SK-N-SH treated with all-trans-retinoic acid at 6 μM for 48 hours (cell line): ENCODE measurements around the gene B3GALT5.
A peak's percentile ranks its signal among the peaks of the same experiment; 100 is the strongest.

ENCODE experiments used
- ATAC-seq: fragments of 200-7000 bp; cut with Tn5 transposase; 3 replicates; pipeline ENCODE4 v1.9.1; 2020; ENCODE audit warnings: mild to moderate bottlenecking, moderate library complexity
- ARNTL ChIP-seq: fragments of 450-650 bp; formaldehyde crosslinking; IDR thresholded peaks from 2 replicates; pipeline ENCODE4 v1.5.0; 2020; ENCODE audit warnings: low read depth, mild to moderate bottlenecking, moderate library complexity, borderline replicate concordance
- BACH2 ChIP-seq: fragments of 250-450 bp; sonication (Bioruptor Pico); IDR thresholded peaks from 2 replicates; pipeline ENCODE4 v1.9.0; 2021; ENCODE audit warnings: mild to moderate bottlenecking, borderline replicate concordance
- CSDC2 ChIP-seq: fragments of 250-450 bp; sonication (Bioruptor Pico); IDR thresholded peaks from 2 replicates; pipeline ENCODE4 v1.5.0; 2020; ENCODE audit warnings: mild to moderate bottlenecking, moderate library complexity
- ESRRG ChIP-seq: fragments of 250-450 bp; sonication (Bioruptor Pico); IDR thresholded peaks from 2 replicates; pipeline ENCODE4 v1.6.1; 2021; ENCODE audit warnings: mild to moderate bottlenecking
- GLIS3 ChIP-seq: fragments of 250-450 bp; sonication (Bioruptor Pico); IDR thresholded peaks from 2 replicates; pipeline ENCODE4 v1.5.0; 2020; ENCODE audit warnings: mild to moderate bottlenecking, moderate library complexity
- ISL1 ChIP-seq: fragments of 250-450 bp; sonication (Bioruptor Pico); IDR thresholded peaks from 2 replicates; pipeline ENCODE4 v2.1.2; 2022; ENCODE audit warnings: mild to moderate bottlenecking, moderate library complexity
- OSR1 ChIP-seq: fragments of 250-450 bp; sonication (Bioruptor Pico); IDR thresholded peaks from 2 replicates; pipeline ENCODE4 v1.8.0; 2022; ENCODE audit warnings: moderate library complexity, mild to moderate bottlenecking, inconsistent platforms
- PATZ1 ChIP-seq: fragments of 250-450 bp; sonication (Bioruptor Pico); IDR thresholded peaks from 2 replicates; pipeline ENCODE4 v1.8.0; 2020; ENCODE audit warnings: mild to moderate bottlenecking, moderate library complexity, borderline replicate concordance
- PPARA ChIP-seq: fragments of 250-450 bp; sonication (Bioruptor Pico); IDR thresholded peaks from 2 replicates; pipeline ENCODE4 v1.5.0; 2020; ENCODE audit warnings: mild to moderate bottlenecking, borderline replicate concordance
- RARB ChIP-seq: fragments of 250-450 bp; sonication (Bioruptor Pico); IDR thresholded peaks from 2 replicates; pipeline ENCODE4 v1.8.0; 2021; ENCODE audit warnings: mild to moderate bottlenecking, moderate library complexity
- SNAI2 ChIP-seq: fragments of 250-450 bp; sonication (Bioruptor Pico); IDR thresholded peaks from 2 replicates; pipeline ENCODE4 v1.5.0; 2020; ENCODE audit warnings: mild to moderate bottlenecking, moderate library complexity
- TCF4 ChIP-seq: fragments of 250-450 bp; sonication (Bioruptor Pico); IDR thresholded peaks from 2 replicates; pipeline ENCODE4 v1.8.0; 2021; ENCODE audit warnings: mild to moderate bottlenecking, moderate library complexity, borderline replicate concordance
- TOX ChIP-seq: fragments of 250-450 bp; sonication (Bioruptor Pico); IDR thresholded peaks from 2 replicates; pipeline ENCODE4 v1.8.0; 2021; ENCODE audit warnings: mild to moderate bottlenecking, moderate library complexity, borderline replicate concordance
- TSHZ2 ChIP-seq: fragments of 250-450 bp; sonication (Bioruptor Pico); IDR thresholded peaks from 2 replicates; pipeline ENCODE4 v1.5.0; 2020; ENCODE audit warnings: mild to moderate bottlenecking, moderate library complexity
- ZC3H10 ChIP-seq: fragments of 250-450 bp; sonication (Bioruptor Pico); IDR thresholded peaks from 2 replicates; pipeline ENCODE4 v1.5.1; 2021; ENCODE audit warnings: mild to moderate bottlenecking, moderate library complexity
- ZFP30 ChIP-seq: fragments of 450-650 bp; formaldehyde crosslinking; IDR thresholded peaks from 2 replicates; pipeline ENCODE4 v1.5.0; 2022; ENCODE audit warnings: mild to moderate bottlenecking, moderate library complexity
- ZNF70 ChIP-seq: fragments of 450-650 bp; formaldehyde crosslinking; IDR thresholded peaks from 2 replicates; pipeline ENCODE4 v1.5.0; 2020; ENCODE audit warnings: mild to moderate bottlenecking, moderate library complexity
- ZNF8 ChIP-seq: fragments of 450-650 bp; formaldehyde crosslinking; IDR thresholded peaks from 2 replicates; pipeline ENCODE4 v1.5.0; 2020; ENCODE audit warnings: mild to moderate bottlenecking, moderate library complexity
- TF ChIP-seq, protein P1 (sequence below): fragments of 250-450 bp; sonication (Bioruptor Pico); IDR thresholded peaks from 2 replicates; pipeline ENCODE4 v1.5.1; 2021; ENCODE audit warnings: mild to moderate bottlenecking, moderate library complexity

B3GALT5 gene

DNA sequence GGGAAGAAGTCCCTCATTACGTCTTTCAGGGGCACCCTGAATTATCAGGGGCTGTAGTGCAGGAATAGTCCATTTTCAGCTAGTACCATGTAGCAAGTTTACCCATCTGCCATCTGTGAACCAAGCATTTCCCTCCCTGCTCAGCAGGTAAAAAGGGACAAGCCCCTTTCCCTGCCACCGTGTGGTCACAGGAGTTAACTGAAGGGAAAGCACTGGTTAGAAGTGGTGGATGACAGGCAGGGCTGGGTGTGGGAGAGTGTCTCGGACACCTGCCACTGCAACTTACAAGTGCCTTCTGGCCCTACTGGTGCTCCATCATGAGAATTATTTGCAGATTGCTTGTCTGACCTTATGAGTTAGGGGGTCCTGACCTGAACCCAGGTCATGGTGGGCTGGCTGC lies 100.2 kb downstream of the B3GALT5 start:
- TF ChIP-seq, protein P1, sequence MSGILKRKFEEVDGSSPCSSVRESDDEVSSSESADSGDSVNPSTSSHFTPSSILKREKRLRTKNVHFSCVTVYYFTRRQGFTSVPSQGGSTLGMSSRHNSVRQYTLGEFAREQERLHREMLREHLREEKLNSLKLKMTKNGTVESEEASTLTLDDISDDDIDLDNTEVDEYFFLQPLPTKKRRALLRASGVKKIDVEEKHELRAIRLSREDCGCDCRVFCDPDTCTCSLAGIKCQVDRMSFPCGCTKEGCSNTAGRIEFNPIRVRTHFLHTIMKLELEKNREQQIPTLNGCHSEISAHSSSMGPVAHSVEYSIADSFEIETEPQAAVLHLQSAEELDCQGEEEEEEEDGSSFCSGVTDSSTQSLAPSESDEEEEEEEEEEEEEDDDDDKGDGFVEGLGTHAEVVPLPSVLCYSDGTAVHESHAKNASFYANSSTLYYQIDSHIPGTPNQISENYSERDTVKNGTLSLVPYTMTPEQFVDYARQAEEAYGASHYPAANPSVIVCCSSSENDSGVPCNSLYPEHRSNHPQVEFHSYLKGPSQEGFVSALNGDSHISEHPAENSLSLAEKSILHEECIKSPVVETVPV (CRISPR knock-in tag), result no peak
- no peak for TF ChIP-seq TCF4
- TF ChIP-seq PATZ1 (CRISPR knock-in tag), result no peak
- TF ChIP-seq TOX (CRISPR knock-in tag), result no peak
- no peak for TF ChIP-seq ZC3H10
- no peak for TF ChIP-seq GLIS3
- no peak for TF ChIP-seq ISL1
- no peak for TF ChIP-seq ZNF8
- TF ChIP-seq BACH2 (CRISPR knock-in tag), result no peak
- TF ChIP-seq OSR1 (CRISPR knock-in tag), result no peak
- TF ChIP-seq SNAI2 (CRISPR knock-in tag), result no peak
- TF ChIP-seq ZFP30 (CRISPR knock-in tag), result no peak
- TF ChIP-seq ESRRG (CRISPR knock-in tag), result no peak
- ATAC-seq, result no peak

GRCh38 chr21:39713905-39714304 lies 101.2 kb downstream of the B3GALT5 start:
- no peak for TF ChIP-seq ZNF8
- TF ChIP-seq RARB (CRISPR knock-in tag), result no peak
- TF ChIP-seq ZFP30 (CRISPR knock-in tag), result no peak
- TF ChIP-seq ARNTL (CRISPR knock-in tag), result no peak
- TF ChIP-seq TSHZ2 (CRISPR knock-in tag), result no peak
- no peak for TF ChIP-seq CSDC2
- ATAC-seq, result no peak

DNA sequence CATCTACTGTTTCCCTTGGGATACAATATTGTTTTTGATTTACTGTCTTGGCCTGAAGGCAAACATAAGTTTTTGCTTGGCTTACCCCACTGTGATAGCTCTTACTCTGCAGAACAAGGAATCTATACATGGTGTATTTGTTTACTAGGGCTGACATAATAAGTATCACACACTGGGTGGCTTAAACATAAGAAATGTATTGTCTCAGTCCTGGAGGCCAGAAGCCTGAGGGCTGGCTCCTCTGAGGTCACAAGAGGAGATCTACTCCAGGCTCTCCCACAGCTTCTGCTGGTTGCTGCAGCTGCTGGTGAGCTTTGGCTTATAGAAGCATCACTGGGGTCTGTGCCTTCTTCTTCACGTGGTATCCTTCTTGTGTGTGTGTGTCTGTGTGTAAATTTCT lies 101.6 kb downstream of the B3GALT5 start:
- TF ChIP-seq BACH2 (CRISPR knock-in tag) (no peak), PATZ1 (CRISPR knock-in tag) (no peak), SNAI2 (CRISPR knock-in tag) (no peak), TOX (CRISPR knock-in tag) (no peak), PPARA (no peak), ZNF70 (CRISPR knock-in tag) (no peak), ZC3H10 (no peak)
- ATAC-seq, result no peak

DNA sequence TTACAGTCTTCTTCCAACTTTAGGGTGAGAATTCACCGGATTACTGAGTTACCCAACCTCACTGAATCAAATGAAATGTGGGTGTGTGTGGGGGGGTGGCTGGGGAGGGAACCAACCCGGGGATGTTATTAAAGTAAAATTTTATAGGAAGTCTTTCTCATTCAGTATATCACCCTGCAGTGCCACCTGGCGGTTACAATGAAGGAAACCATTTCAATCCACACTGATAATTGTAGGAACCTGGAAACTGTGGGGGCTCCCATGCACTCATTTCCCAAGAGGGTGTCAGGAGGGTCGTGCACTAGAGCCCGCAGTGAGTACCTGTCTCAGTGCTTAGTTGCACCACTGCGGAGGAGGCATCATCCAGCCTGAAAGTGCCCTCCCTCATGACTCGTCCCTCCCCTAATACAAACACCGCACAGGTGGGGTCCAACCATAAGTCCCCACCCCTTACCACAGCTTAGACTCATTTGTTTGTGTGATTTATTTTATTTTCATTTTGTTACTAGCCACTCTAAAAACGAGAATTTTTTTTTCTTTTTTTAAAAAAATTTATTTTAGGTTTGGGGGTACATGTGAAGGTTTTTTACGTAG lies 103.2 kb downstream of the B3GALT5 start:
- TF ChIP-seq ARNTL (CRISPR knock-in tag) (no peak), RARB (CRISPR knock-in tag) (no peak), SNAI2 (CRISPR knock-in tag) (no peak), ZNF8 (no peak)
- TF ChIP-seq, all 23 proteins: peak for 0
- peak; percentile 75 for ATAC-seq
